Smooth muscle cell (in vitro differentiated cells): Measurements from ENCODE around the gene SMPD3. TPM values are rescaled to one million over a fixed set of nuclear protein-coding genes. Genes with fewer than 3 reads are reported as not detected.

Source experiments
- DNase-seq: peaks from one replicate; lab custom pipeline; 2025; ENCODE audit not compliant: unreplicated experiment; lab: John Stamatoyannopoulos, UW
- H2AFZ ChIP-seq: fragments of 200-600 bp; sonication (generic); 2 replicates; pipeline ENCODE4 v1.6.0; 2016; ENCODE audit warnings: antibody characterized with exemption, low read depth, mild to moderate bottlenecking
- H3F3A ChIP-seq: fragments of 200-600 bp; sonication (generic); 2 replicates; pipeline ENCODE4 v1.6.0; 2017; ENCODE audit warnings: antibody characterized with exemption, low read depth
- H3K27ac ChIP-seq: fragments of 200-600 bp; sonication (generic); 2 replicates; pipeline ENCODE4 v1.5.1; 2016; ENCODE audit warnings: low read depth, mild to moderate bottlenecking
- H3K27me3 ChIP-seq: fragments of 200-600 bp; sonication (generic); 2 replicates; pipeline ENCODE4 v1.6.1; 2016; ENCODE audit warnings: low read depth, mild to moderate bottlenecking
- H3K36me3 ChIP-seq: fragments of 200-600 bp; sonication (generic); 2 replicates; pipeline ENCODE4 v1.5.1; 2016; ENCODE audit warnings: low read depth
- H3K4me1 ChIP-seq: fragments of 200-600 bp; sonication (generic); 2 replicates; pipeline ENCODE4 v1.5.1; 2016; ENCODE audit warnings: low read depth
- H3K4me2 ChIP-seq: fragments of 200-600 bp; sonication (generic); 2 replicates; pipeline ENCODE4 v1.6.0; 2016; ENCODE audit warnings: mild to moderate bottlenecking
- H3K4me3 ChIP-seq: fragments of 200-600 bp; sonication (generic); 2 replicates; pipeline ENCODE4 v1.5.1; 2016; ENCODE audit warnings: mild to moderate bottlenecking
- H3K79me2 ChIP-seq: fragments of 200-600 bp; sonication (generic); 2 replicates; pipeline ENCODE4 v1.6.0; 2016; ENCODE audit warnings: low read depth, mild to moderate bottlenecking
- H3K9ac ChIP-seq: fragments of 200-600 bp; sonication (generic); 2 replicates; pipeline ENCODE4 v1.6.0; 2016; ENCODE audit warnings: low read depth
- H3K9me3 ChIP-seq: fragments of 200-600 bp; sonication (generic); replicated peaks from 2 replicates; pipeline ENCODE4 v1.5.1; 2016; ENCODE audit warnings: low read depth
- H4K20me1 ChIP-seq: fragments of 200-600 bp; sonication (generic); 2 replicates; pipeline ENCODE4 v1.6.0; 2016; ENCODE audit warnings: low read depth
- CTCF ChIP-seq: fragments of 200-600 bp; sonication (generic); IDR thresholded peaks from 2 replicates; pipeline ENCODE4 v1.5.1; 2017; ENCODE audit warnings: borderline replicate concordance, mild to moderate bottlenecking, antibody characterized with exemption; ENCODE audit not compliant: insufficient read depth, poor library complexity, severe bottlenecking
- WGBS: methylation state at CpG from one replicate; pipeline ENCODE4 v1.1.7; 2016; ENCODE audit warnings: low lambda C conversion rate; 5-methylcytosine and 5-hydroxymethylcytosine counted together
- polyA plus RNA-seq: library from polyadenylated mRNA; unstranded; fragments of >200 nt; fragmentation: Nextera tagmentation; extraction: Ambion mirVana; gene quantifications from 2 replicates; pipeline ENCODE4 v1.2.1, GENCODE V29; 2016
- total RNA-seq: library from RNA; depleted of rRNA; stranded (reverse); fragments of >200 nt; gene quantifications from 2 replicates; pipeline ENCODE4 v1.2.3, GENCODE V29; 2014

The SMPD3 gene
- total and polyA plus RNA-seq, 2 experiments from 2014 or later = 0.63 to 0.73 TPM

GRCh38 chr16:68369697-68370580 is 78.4 kb downstream of the SMPD3 start:
- H3K79me2 ChIP-seq = no peaks in the 10 kb centered on the region
- H3K27ac ChIP-seq = no peak overlapping the region
- H3K4me1 ChIP-seq = no peaks in the 10 kb centered on the region
- H3K27me3 ChIP-seq = no peaks in the 10 kb centered on the region
- H2AFZ ChIP-seq = no peak overlapping the region
- no peak overlapping the region for H3K9ac ChIP-seq
- H3K9me3 ChIP-seq = no peaks in the 10 kb centered on the region
- WGBS = 93% methylated on average over 23 of the region's 23 CpGs
- no peak for TF ChIP-seq CTCF
- H3K4me2 ChIP-seq = no peak overlapping the region
- H3F3A ChIP-seq = no peaks in the 10 kb centered on the region
- H3K36me3 ChIP-seq = no peaks in the 10 kb centered on the region
- H4K20me1 ChIP-seq = no peaks in the 10 kb centered on the region
- no peak overlapping the region for H3K4me3 ChIP-seq
- DNase-seq = no peak

DNA sequence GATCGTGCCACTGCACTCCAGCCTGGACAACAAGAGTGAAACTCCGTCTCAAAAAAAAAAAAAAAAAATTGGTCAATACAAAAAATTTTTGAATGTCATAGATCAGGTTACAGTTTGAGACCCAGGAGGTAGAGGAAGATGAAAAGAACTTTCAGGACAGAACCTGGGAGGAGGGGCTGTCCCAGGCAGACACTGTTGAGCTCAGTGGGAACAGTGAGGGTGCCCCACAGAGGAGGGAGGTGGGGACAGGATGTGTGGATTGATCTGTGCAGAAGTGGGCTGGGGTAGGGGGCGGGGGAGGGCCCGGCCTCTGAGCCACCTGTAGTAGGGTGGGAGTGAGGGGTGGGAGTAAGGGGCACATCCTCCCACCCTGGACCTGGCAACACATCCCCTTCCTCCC is 79.1 kb downstream of the SMPD3 start:
- H4K20me1 ChIP-seq = no peaks in the 10 kb centered on the region
- H3K79me2 ChIP-seq = no peaks in the 10 kb centered on the region
- no peak overlapping the region for H3K27ac ChIP-seq
- no peak overlapping the region for H3K4me3 ChIP-seq
- no peak for TF ChIP-seq CTCF
- no peak overlapping the region for H3K4me2 ChIP-seq
- DNase-seq = no peak
- H3K9me3 ChIP-seq = no peaks in the 10 kb centered on the region
- no peak overlapping the region for H2AFZ ChIP-seq
- H3K4me1 ChIP-seq = no peaks in the 10 kb centered on the region
- no peaks in the 10 kb centered on the region for H3F3A ChIP-seq
- H3K9ac ChIP-seq = no peak overlapping the region
- 91% methylated on average over 4 of the region's 4 CpGs for WGBS
- no peaks in the 10 kb centered on the region for H3K36me3 ChIP-seq
- H3K27me3 ChIP-seq = no peaks in the 10 kb centered on the region

DNA sequence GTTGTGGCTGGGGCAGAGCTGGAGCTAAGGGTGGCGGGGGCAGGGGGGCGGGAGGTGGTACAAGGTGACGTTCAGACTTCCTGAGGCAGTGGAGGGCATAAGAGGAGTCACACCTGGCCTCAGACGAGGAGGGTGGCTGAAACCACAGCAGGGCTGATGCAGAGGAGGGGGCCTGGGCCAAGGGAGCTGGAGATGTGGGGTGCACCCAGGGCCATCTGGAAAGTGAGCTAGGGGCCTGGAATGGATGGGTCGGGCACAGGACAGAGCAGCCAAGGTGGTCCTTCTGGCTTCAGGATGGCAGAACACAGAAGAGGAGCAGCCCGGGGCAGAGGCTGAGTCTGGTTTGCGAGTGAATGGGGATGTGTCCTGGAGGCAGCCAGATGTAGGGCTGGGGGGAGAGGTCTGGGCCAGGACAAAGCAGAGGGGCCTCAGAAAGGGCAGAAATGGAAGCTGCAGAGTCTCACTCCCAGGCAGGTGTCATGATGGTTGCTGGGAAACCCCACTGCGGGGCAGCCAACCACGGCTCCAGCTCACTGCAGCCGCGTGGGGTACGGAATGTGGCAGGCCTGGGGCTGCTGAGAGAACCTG is 79.9 kb downstream of the SMPD3 start:
- TF ChIP-seq CTCF = no peak
- H3K9me3 ChIP-seq = no peaks in the 10 kb centered on the region
- no peaks in the 10 kb centered on the region for H3K79me2 ChIP-seq
- H3K4me2 ChIP-seq = no peak overlapping the region
- no peaks in the 10 kb centered on the region for H4K20me1 ChIP-seq
- H3K27me3 ChIP-seq = no peaks in the 10 kb centered on the region
- H3K4me3 ChIP-seq = no peak overlapping the region
- no peak overlapping the region for H3K9ac ChIP-seq
- no peaks in the 10 kb centered on the region for H3F3A ChIP-seq
- DNase-seq = no peak
- no peaks in the 10 kb centered on the region for H3K36me3 ChIP-seq
- 89% methylated on average over 12 of the region's 12 CpGs for WGBS
- no peak overlapping the region for H2AFZ ChIP-seq
- no peaks in the 10 kb centered on the region for H3K4me1 ChIP-seq
- no peak overlapping the region for H3K27ac ChIP-seq
